GM23338 (cell line): ENCODE measurements around the gene MLPH. TPM values are rescaled to one million over a fixed set of nuclear protein-coding genes. Genes with fewer than 3 reads are reported as not detected.

Source experiments
- ATAC-seq: fragments of 200-7000 bp; cut with Tn5 transposase; 3 replicates; pipeline ENCODE4 v1.9.1; 2020
- DNase-seq: peaks from one replicate; pipeline ENCODE4 v3.0.0-alpha.2; 2015; ENCODE audit warnings: low spot score
- H2AFZ ChIP-seq: fragments of 200-600 bp; sonication (generic); 2 replicates; pipeline ENCODE4 v1.8.0; 2016; ENCODE audit warnings: antibody characterized with exemption, mild to moderate bottlenecking, moderate library complexity
- H3F3A ChIP-seq: fragments of 200-600 bp; sonication (generic); replicated peaks from 2 replicates; pipeline ENCODE4 v1.8.0; 2017; ENCODE audit warnings: antibody characterized with exemption, mixed run types, low read depth
- H3K27ac ChIP-seq: fragments of 200-600 bp; sonication (generic); 2 replicates; pipeline ENCODE4 v1.6.1; 2016; ENCODE audit warnings: low read depth
- H3K27me3 ChIP-seq: fragments of 200-600 bp; sonication (generic); 2 replicates; pipeline ENCODE4 v1.8.0; 2016; ENCODE audit warnings: mild to moderate bottlenecking, mixed run types, moderate library complexity; ENCODE audit not compliant: insufficient read depth
- H3K36me3 ChIP-seq: fragments of 200-600 bp; sonication (generic); 2 replicates; pipeline ENCODE4 v1.8.0; 2016; ENCODE audit warnings: mild to moderate bottlenecking; ENCODE audit not compliant: insufficient read depth
- H3K4me1 ChIP-seq: fragments of 200-600 bp; sonication (generic); 2 replicates; pipeline ENCODE4 v1.8.0; 2016; ENCODE audit warnings: mild to moderate bottlenecking, moderate library complexity; ENCODE audit not compliant: insufficient read depth
- H3K4me2 ChIP-seq: fragments of 200-600 bp; sonication (generic); 2 replicates; pipeline ENCODE4 v1.7.1; 2017; ENCODE audit warnings: mixed run types
- H3K4me3 ChIP-seq: fragments of 200-600 bp; sonication (generic); 2 replicates; pipeline ENCODE4 v1.6.1; 2016; ENCODE audit warnings: mixed run types
- H3K79me2 ChIP-seq: fragments of 200-600 bp; sonication (generic); replicated peaks from 2 replicates; pipeline ENCODE4 v1.8.0; 2017; ENCODE audit warnings: mild to moderate bottlenecking; ENCODE audit not compliant: insufficient read depth
- H3K9me2 ChIP-seq: fragments of 200-600 bp; sonication (generic); 2 replicates; pipeline ENCODE4 v1.8.0; 2017; ENCODE audit not compliant: insufficient read depth
- H4K20me1 ChIP-seq: fragments of 200-600 bp; sonication (generic); replicated peaks from 2 replicates; pipeline ENCODE4 v1.8.0; 2017; ENCODE audit warnings: mild to moderate bottlenecking; ENCODE audit not compliant: insufficient read depth
- H3K27ac Mint-ChIP-seq: 2 replicates; pipeline ENCODE4 v1.8.0; 2020; ENCODE audit warnings: inconsistent platforms, mild to moderate bottlenecking, moderate library complexity, mixed read lengths
- H3K27me3 Mint-ChIP-seq: 3 replicates; pipeline ENCODE4 v1.8.0; 2022; ENCODE audit warnings: low read depth, mild to moderate bottlenecking, moderate library complexity, mixed read lengths, inconsistent platforms; ENCODE audit not compliant: insufficient read depth, poor library complexity
- H3K36me3 Mint-ChIP-seq: 3 replicates; pipeline ENCODE4 v1.8.0; 2021; ENCODE audit warnings: low read depth, mild to moderate bottlenecking, inconsistent platforms, moderate library complexity, mixed read lengths
- H3K4me1 Mint-ChIP-seq: 3 replicates; pipeline ENCODE4 v1.8.0; 2020; ENCODE audit warnings: mild to moderate bottlenecking, inconsistent platforms, mixed read lengths
- H3K4me3 Mint-ChIP-seq: 3 replicates; pipeline ENCODE4 v1.8.0; 2021; ENCODE audit warnings: moderate library complexity, mild to moderate bottlenecking, inconsistent platforms, mixed read lengths
- H3K9me3 Mint-ChIP-seq: 3 replicates; pipeline ENCODE4 v1.8.0; 2020; ENCODE audit warnings: moderate library complexity, mild to moderate bottlenecking, inconsistent platforms, mixed read lengths
- CREB1 ChIP-seq: fragments of 250-450 bp; sonication (Bioruptor Pico); IDR thresholded peaks from 2 replicates; pipeline ENCODE4 v1.5.0; 2020; ENCODE audit warnings: low read depth, mild to moderate bottlenecking, moderate library complexity
- ETS1 ChIP-seq: IDR thresholded peaks from 2 replicates; pipeline ENCODE4 v1.6.1; 2016; ENCODE audit warnings: antibody characterized with exemption
- EZH2 ChIP-seq: fragments of 200-600 bp; sonication (generic); IDR thresholded peaks from one replicate; pipeline ENCODE4 v1.8.0; 2017; ENCODE audit warnings: antibody characterized with exemption, mild to moderate bottlenecking, low read depth; ENCODE audit not compliant: unreplicated experiment
- REST ChIP-seq: IDR thresholded peaks from one replicate; pipeline ENCODE4 v1.6.1; 2018; ENCODE audit warnings: antibody characterized with exemption; ENCODE audit not compliant: unreplicated experiment
- polyA plus RNA-seq: library from polyadenylated mRNA; unstranded; fragments of >200 nt; fragmentation: Nextera tagmentation; extraction: Ambion mirVana; gene quantifications from 2 replicates; pipeline ENCODE4 v1.2.1, GENCODE V29; 2016
- total RNA-seq: library from RNA; depleted of rRNA; stranded (reverse); fragments of >200 nt; shearing (Covaris generic); gene quantifications from 2 replicates; pipeline ENCODE4 v1.2.3, GENCODE V29; 2014

MLPH gene
- total and polyA plus RNA-seq, 2 experiments from 2014 or later, result 13.6 to 16.5 TPM

GRCh38 chr2:237505188-237505939 lies 18.3 kb downstream of the MLPH start:
- Mint-ChIP-seq H3K27me3 (peaks cover 6% of the 10 kb centered on the region), H3K4me3 (no peak overlapping the region), H3K27ac (no peak overlapping the region), H3K9me3 (peaks cover 13% of the 10 kb centered on the region), H3K36me3 (peaks cover 18% of the 10 kb centered on the region), H3K4me1 (peaks cover 7% of the 10 kb centered on the region)
- Histone ChIP-seq H3K79me2 (no peaks in the 10 kb centered on the region), H3K27ac (no peak overlapping the region), H3K4me3 (no peak overlapping the region), H2AFZ (no peak overlapping the region), H4K20me1 (0 out of 2 replicates have a peak, but pooled peaks cover 6% of the 10 kb centered on the region), H3K36me3 (no peaks in the 10 kb centered on the region), H3K27me3 (no peaks in the 10 kb centered on the region), H3K4me2 (no peak overlapping the region), H3K9me2 (no peaks in the 10 kb centered on the region), H3K4me1 (no peaks in the 10 kb centered on the region), H3F3A (no peaks in the 10 kb centered on the region)
- DNase-seq (no peak), ATAC-seq (no peak)
- no peak for TF ChIP-seq REST

- H3K4me1 ChIP-seq, result no peaks in the 10 kb centered on the region
- 0 out of 2 replicates have a peak, but pooled peaks cover 6% of the 10 kb centered on the region for H4K20me1 ChIP-seq
- Mint-ChIP-seq H3K36me3 (peaks cover 18% of the 10 kb centered on the region), H3K4me1 (no peaks in the 10 kb centered on the region; the same call in 2 of the 3 replicates), H3K27ac (no peak overlapping the region), H3K27me3 (peaks cover 6% of the 10 kb centered on the region), H3K9me3 (peaks cover 13% of the 10 kb centered on the region), H3K4me3 (no peak overlapping the region)
- H3K79me2 ChIP-seq, result no peaks in the 10 kb centered on the region
- no peaks in the 10 kb centered on the region for H3K36me3 ChIP-seq
- TF ChIP-seq ETS1 (no peak), EZH2 (no peak), CREB1 (CRISPR knock-in tag) (no peak)
- no peak overlapping the region for H2AFZ ChIP-seq
- H3K4me3 ChIP-seq, result no peak overlapping the region
- DNase-seq (no peak), ATAC-seq (no peak)
- no peak overlapping the region for H3K4me2 ChIP-seq
- H3F3A ChIP-seq, result no peaks in the 10 kb centered on the region
- no peaks in the 10 kb centered on the region for H3K27me3 ChIP-seq
- no peak overlapping the region for H3K27ac ChIP-seq
- no peaks in the 10 kb centered on the region for H3K9me2 ChIP-seq
Measured at GRCh38 chr2:237507512-237507911, 20.5 kb downstream of the MLPH start.
